Left lung (tissue), 10 donors: ENCODE data around the gene JMJD6. TPM values are rescaled to one million over a fixed set of nuclear protein-coding genes. Genes with fewer than 3 reads are reported as not detected.
A peak's percentile ranks its signal among the peaks of the same experiment; 100 is the strongest.

Source experiments
- ATAC-seq: fragments of 200-7000 bp; cut with Tn5 transposase; one replicate; pipeline ENCODE4 v1.9.1; 2020; ENCODE audit warnings: moderate library complexity
- DNase-seq, 4 donors: peaks; one replicate each; pipeline ENCODE4 v3.0.0-alpha.2; 2013 to 2020
- H3K27ac ChIP-seq, 2 donors: fragments of 200-600 bp; sonication (generic) in 1 of 2; one replicate each; pipeline versions ENCODE4 v1.5.0 to v1.8.0; 2020 to 2021
- H3K27me3 ChIP-seq, 2 donors: fragments of 200-600 bp; sonication (generic) in 1 of 2; one replicate each; pipeline versions ENCODE4 v1.5.0 to v1.8.0; 2020 to 2021
- H3K36me3 ChIP-seq, 2 donors: fragments of 200-600 bp; sonication (generic) in 1 of 2; one replicate each; pipeline versions ENCODE4 v1.5.0 to v1.8.0; 2020 to 2021
- H3K4me1 ChIP-seq, 2 donors: fragments of 200-600 bp; one replicate each; pipeline ENCODE4 v1.8.0; 2021
- H3K4me3 ChIP-seq, 2 donors: fragments of 200-600 bp; sonication (generic) in 1 of 2; one replicate each; pipeline versions ENCODE4 v1.5.0 to v1.8.0; 2020 to 2021; ENCODE audit warnings: mild to moderate bottlenecking in 1 of 2
- H3K9me3 ChIP-seq, 2 donors: fragments of 200-600 bp; sonication (generic) in 1 of 2; one replicate each; pipeline versions ENCODE4 v1.5.0 to v1.8.0; 2020 to 2021
- CTCF ChIP-seq, 2 donors: fragments of 200-600 bp; sonication (generic) in 1 of 2; IDR thresholded peaks; one replicate each; pipeline versions ENCODE4 v1.5.0 to v1.8.0; 2021; ENCODE audit warnings: antibody characterized with exemption in 2 of 2
- intact Hi-C, 2 donors: fragments of 100-400 bp; cut with DNase I; formaldehyde crosslinking; loops; one replicate each; pipeline versions ENCODE4 v1.11.2 to v1.14.2; 2022
- polyA plus RNA-seq, 6 donors: library from polyadenylated mRNA; unstranded; fragments of 120-200 nt; gene quantifications; one replicate each; pipeline ENCODE4 v1.2.1, GENCODE V29; 2013; ENCODE audit not compliant: insufficient read length in 6 of 6
- total RNA-seq, 2 donors: library from RNA; stranded (reverse); fragmentation: NEBNext Ultra II Directional; extraction: Animal tissue kit (Norgen Biotek cat#: 25700); gene quantifications; one replicate each; pipeline ENCODE4 v1.2.1, GENCODE V29; 2021
- donor health status: DM: no; HTN: yes; CAD: no.
- donor health status: DM: no; HTN: no; CAD: no.

The JMJD6 gene
- total and polyA plus RNA-seq, 8 donors: 21.9 to 35.9 (median 26.1) TPM

GRCh38 chr17:76672892-76673291 is 53.5 kb downstream of the JMJD6 start:
- H3K9me3 ChIP-seq: no peaks in the 10 kb centered on the region
- H3K36me3 ChIP-seq: no peaks in the 10 kb centered on the region
- no peaks in the 10 kb centered on the region for H3K27me3 ChIP-seq
- intact Hi-C loops: no loop called here
- TF ChIP-seq CTCF (IDR thresholded peaks at IDR 0.05): no peak
- peak overlapping the region in 1 of 2 donors; percentile 60 for H3K4me3 ChIP-seq
- H3K4me1 ChIP-seq: peaks cover 11 to 21% of the 10 kb centered on the region in 2 donors
- peak overlapping the region in 1 of 2 donors; percentile 11 for H3K27ac ChIP-seq
- DNase-seq (no peak), ATAC-seq (no peak)

GRCh38 chr17:76672270-76672851 is 54.0 kb downstream of the JMJD6 start:
- H3K4me1 ChIP-seq: peaks cover 11 to 21% of the 10 kb centered on the region in 2 donors
- H3K4me3 ChIP-seq: peak overlapping the region; percentile 60
- peak; percentile 20 for ATAC-seq
- H3K36me3 ChIP-seq: no peaks in the 10 kb centered on the region
- no peak for TF ChIP-seq CTCF (IDR thresholded peaks at IDR 0.05)
- intact Hi-C loops: no loop called here
- no peaks in the 10 kb centered on the region for H3K27me3 ChIP-seq
- peak overlapping the region; percentile 88 to 90 for H3K27ac ChIP-seq
- DNase-seq: peak in 1 of 4 donors; percentile 41
- H3K9me3 ChIP-seq: no peaks in the 10 kb centered on the region

GRCh38 chr17:76671912-76672262 is 54.5 kb downstream of the JMJD6 start:
- peak overlapping the region; percentile 88 to 90 for H3K27ac ChIP-seq
- TF ChIP-seq CTCF (IDR thresholded peaks at IDR 0.05): no peak
- no peaks in the 10 kb centered on the region for H3K27me3 ChIP-seq
- H3K4me1 ChIP-seq: peaks cover 11 to 21% of the 10 kb centered on the region in 2 donors
- H3K9me3 ChIP-seq: no peaks in the 10 kb centered on the region
- intact Hi-C loops: no loop called here
- DNase-seq (no peak), ATAC-seq (no peak)
- H3K36me3 ChIP-seq: no peaks in the 10 kb centered on the region
- peak overlapping the region; percentile 60 for H3K4me3 ChIP-seq

DNA sequence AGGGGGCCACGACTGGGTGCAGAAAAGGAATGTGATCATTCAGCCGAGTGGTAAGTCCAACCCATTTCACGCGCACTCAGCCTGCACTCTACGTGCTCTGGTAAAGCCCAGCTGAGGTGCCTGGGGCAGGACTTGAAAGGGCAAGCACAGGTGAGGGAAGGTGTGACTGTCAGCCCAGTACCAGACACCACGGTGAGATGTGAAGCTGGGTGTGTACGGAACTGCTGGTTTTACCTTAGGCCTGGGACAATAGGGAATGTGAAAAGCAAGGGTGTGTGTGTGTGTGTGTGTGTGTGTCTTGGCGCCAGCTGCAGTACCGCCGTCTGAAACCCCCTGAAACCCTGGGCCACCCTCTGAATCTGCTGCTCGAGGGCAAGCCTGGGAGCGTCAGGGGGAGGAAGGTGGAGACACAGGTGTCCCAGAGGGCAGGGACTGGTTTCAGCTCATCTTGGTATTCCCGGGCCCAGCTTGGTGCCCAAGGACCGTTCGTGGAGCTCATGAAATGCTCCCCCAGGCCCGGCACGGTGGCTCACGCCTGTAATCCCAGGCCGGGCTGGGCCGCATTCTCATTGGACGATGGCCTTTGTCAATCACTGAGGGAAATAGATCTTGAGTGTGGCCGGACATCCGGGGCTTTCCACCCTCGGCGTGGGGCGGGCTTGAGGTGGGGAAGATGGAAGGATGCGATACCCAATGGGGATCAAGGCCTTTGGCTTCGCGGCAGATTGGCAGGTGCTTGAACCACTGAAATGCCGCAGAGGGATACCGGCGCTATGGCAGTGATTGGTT is 55.1 kb downstream of the JMJD6 start:
- peak; percentile 95 for ATAC-seq
- H3K27me3 ChIP-seq: no peaks in the 10 kb centered on the region
- intact Hi-C loops: no loop called here
- H3K4me1 ChIP-seq: peaks cover 11 to 21% of the 10 kb centered on the region in 2 donors
- no peaks in the 10 kb centered on the region for H3K36me3 ChIP-seq
- H3K4me3 ChIP-seq: peak overlapping the region; percentile 60
- H3K27ac ChIP-seq: peak overlapping the region; percentile 88 to 90
- no peaks in the 10 kb centered on the region for H3K9me3 ChIP-seq
- no peak for TF ChIP-seq CTCF (IDR thresholded peaks at IDR 0.05)
- DNase-seq: peak; percentile 98 to 100 (median 99)

DNA sequence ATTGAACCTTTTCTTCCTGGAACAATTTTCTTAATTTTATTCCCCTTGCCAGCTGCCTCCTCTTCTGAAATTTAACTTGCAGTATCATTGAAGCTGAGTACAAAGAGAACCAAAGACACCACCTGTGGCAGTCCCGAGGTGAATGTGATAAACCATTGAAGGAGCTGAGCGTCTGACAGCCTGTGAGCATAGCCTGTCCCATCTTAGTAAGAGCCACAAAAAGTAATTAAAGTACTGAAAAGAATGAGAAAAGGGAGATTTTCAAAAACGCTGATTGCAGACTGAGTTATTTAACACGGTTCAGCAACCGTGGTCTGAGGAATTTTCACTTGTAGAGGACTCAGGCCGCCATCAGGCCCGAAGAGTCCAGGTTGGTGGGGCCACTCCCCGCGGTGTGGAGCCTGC is 55.7 kb downstream of the JMJD6 start:
- DNase-seq (no peak), ATAC-seq (no peak)
- TF ChIP-seq CTCF (IDR thresholded peaks at IDR 0.05): no peak
- intact Hi-C loops: no loop called here
- Histone ChIP-seq H3K9me3 (no peaks in the 10 kb centered on the region), H3K27me3 (no peaks in the 10 kb centered on the region), H3K27ac (peak overlapping the region; percentile 88 to 90), H3K4me1 (peaks cover 11 to 21% of the 10 kb centered on the region in 2 donors), H3K4me3 (no peak overlapping the region), H3K36me3 (no peaks in the 10 kb centered on the region)
